Gastroesophageal sphincter (tissue), 3 donors: ENCODE measurements around the gene ITPKB.

ENCODE experiments used
- CTCF ChIP-seq, 4 experiments: fragments of 200-600 bp in 2 of 4; fragments of 450-650 bp in 2 of 4; sonication (generic) in 1 of 4; IDR thresholded peaks; one replicate each; pipeline ENCODE4 v1.5.1; 2017 to 2019; ENCODE audit warnings: antibody characterized with exemption in 4 of 4, mild to moderate bottlenecking in 2 of 4, moderate library complexity in 2 of 4
- EP300 ChIP-seq: sonication (generic); formaldehyde crosslinking; IDR thresholded peaks from one replicate; pipeline ENCODE4 v1.6.1; 2017; ENCODE audit warnings: antibody characterized with exemption, mild to moderate bottlenecking
- POLR2A ChIP-seq, 2 donors: fragments of 450-650 bp; IDR thresholded peaks; one replicate each; pipeline ENCODE4 v1.6.1; 2017; ENCODE audit warnings: antibody characterized with exemption in 2 of 2, mild to moderate bottlenecking in 2 of 2, moderate library complexity in 1 of 2

- no peak for TF ChIP-seq EP300
- TF ChIP-seq POLR2A (IDR thresholded peaks at IDR 0.05), result no peak
- TF ChIP-seq CTCF (IDR thresholded peaks at IDR 0.05), result no peak
Observed at GRCh38 chr1:226589008-226589733, 149.9 kb downstream of the ITPKB start.
